ENCODE measurements around the gene TAS1R2. TPM values are rescaled to one million over a fixed set of nuclear protein-coding genes. Genes with fewer than 3 reads are reported as not detected.
A peak's percentile ranks its signal among the peaks of the same experiment; 100 is the strongest.

The TAS1R2 gene
- total and polyA plus RNA-seq, 9 of the 15 experiments (the other 6 are each of a cell fraction or from before 2014, with no cell fraction given) = not detected

DNA sequence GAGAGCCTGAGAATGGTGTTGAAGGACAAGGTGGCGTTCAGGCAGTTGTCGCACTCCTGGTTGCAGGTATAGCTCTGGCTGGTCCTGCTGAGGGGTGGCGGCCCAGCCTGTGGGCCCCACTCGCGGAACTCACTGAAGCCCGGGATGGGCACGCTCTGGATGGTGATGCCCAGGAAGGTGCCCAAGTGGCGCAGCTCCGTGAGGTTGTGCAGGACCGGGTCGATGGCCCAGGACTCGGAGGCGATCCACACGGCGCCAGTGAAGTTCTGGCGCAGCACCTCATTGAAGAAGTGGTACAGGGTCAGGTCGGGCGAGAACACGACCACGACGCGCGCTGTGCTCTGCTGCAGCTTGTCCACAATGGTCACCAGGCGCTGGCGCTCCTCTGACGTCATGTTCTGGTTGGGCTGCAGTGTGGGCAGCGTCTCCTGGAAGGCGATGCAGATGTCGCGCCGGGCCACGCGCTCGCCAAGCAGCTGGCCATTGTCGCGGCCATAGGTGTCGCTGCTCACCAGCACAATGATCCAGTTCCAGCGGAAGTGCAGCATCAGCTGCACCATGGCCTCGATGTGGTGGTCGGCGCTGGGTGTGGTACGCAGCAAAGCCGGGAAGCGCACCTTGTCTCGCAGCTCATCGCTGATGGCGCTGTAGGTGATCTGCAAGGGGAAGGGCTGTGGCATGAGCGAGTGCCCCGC is 5.0 kb downstream of the TAS1R2 start (continued):
- TF ChIP-seq MIER1 (IDR thresholded peaks at IDR 0.05; ENCODE audit: low read depth) (no peak), ZNF445 (CRISPR knock-in tag; IDR thresholded peaks at IDR 0.05; ENCODE audit: low read depth) (no peak)

DNA sequence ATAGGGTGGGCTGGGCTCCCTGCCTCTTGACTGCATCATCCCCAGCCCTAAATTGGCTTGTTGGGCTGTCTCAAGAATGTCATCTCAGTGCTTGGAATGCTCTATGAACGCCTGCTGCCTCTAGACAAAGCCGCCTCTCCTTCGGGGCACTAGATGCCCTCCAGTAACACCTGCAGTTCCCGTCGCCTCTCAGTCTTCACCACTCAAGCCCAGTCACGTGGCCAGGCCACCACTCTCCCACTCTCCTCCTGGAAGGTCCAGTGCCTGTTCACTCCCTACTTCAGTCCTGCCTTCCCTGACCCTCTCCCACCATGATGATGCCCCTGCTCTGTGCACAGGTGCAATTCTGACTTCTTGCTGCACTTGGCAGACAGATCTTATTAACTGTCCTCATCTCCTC is 7.0 kb downstream of the TAS1R2 start:
- CTCF ChIA-PET (ENCODE audit: low intra/inter-chr PET ratio) = no interaction called here
- Histone ChIP-seq H3K9me1 (ENCODE audit: control insufficient read depth, insufficient read depth, low read length) (no peaks in the 10 kb centered on the region), H3K27ac (ENCODE audit: extremely low read depth, low read depth, low read length) (no peak overlapping the region), H3K4me2 (ENCODE audit: insufficient read depth, low read length) (no peak overlapping the region), H3K79me2 (ENCODE audit: control insufficient read depth, insufficient read depth, low read length) (no peaks in the 10 kb centered on the region), H3K4me3 (no peak overlapping the region), H4K20me1 (replicated peaks; ENCODE audit: control insufficient read depth, insufficient read depth, low read length) (no peaks in the 10 kb centered on the region; the same call in none of the 2 replicates), H3K27me3 (ENCODE audit: control insufficient read depth in 2 of 2, insufficient read depth in 2 of 2, low read length in 2 of 2) (peaks cover 20 to 49% of the 10 kb centered on the region in 2 experiments; a peak in 4 of 5 replicates), H2AFZ (ENCODE audit: low read depth, low read length) (no peak overlapping the region), H3K4me1 (replicated peaks in 1 of 2; ENCODE audit: control insufficient read depth in 2 of 2, insufficient read depth in 2 of 2, low read length in 2 of 2) (peaks cover 2 to 10% of the 10 kb centered on the region in 2 experiments; a peak in 2 of 5 replicates), H3K9ac (ENCODE audit: insufficient read depth in 1 of 2, low read depth in 2 of 2, low read length in 2 of 2) (no peak overlapping the region), H3K36me3 (ENCODE audit: control insufficient read depth, insufficient read depth, low read length) (no peaks in the 10 kb centered on the region), H3K9me3 (replicated peaks; ENCODE audit: control insufficient read depth, insufficient read depth, low read depth, low read length) (0 out of 2 replicates have a peak, but pooled peaks cover 1% of the 10 kb centered on the region)
- POLR2A ChIA-PET = interaction anchor here (0.7 kb wide), 1 partner anchor 227 kb away, joined by 3 read pairs; no protein-coding TSS in a partner anchor
- DNase-seq (ENCODE audit: extremely low read depth in 1 of 4, low spot score in 3 of 4) = no peak
- WGBS (ENCODE audit: insufficient coverage, low coverage, missing lambda C conversion rate) = 0% methylated on average over 6 of the region's 6 CpGs
- intact Hi-C loops (cut with micrococcal nuclease) = no loop called here
- ATAC-seq = no peak
- FAIRE-seq = no peak
- TF ChIP-seq, protein P1, sequence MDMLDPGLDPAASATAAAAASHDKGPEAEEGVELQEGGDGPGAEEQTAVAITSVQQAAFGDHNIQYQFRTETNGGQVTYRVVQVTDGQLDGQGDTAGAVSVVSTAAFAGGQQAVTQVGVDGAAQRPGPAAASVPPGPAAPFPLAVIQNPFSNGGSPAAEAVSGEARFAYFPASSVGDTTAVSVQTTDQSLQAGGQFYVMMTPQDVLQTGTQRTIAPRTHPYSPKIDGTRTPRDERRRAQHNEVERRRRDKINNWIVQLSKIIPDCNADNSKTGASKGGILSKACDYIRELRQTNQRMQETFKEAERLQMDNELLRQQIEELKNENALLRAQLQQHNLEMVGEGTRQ (CRISPR knock-in tag; IDR thresholded peaks at IDR 0.05) = peak; percentile 31; the same call in 1 of the 2 replicates
- TF ChIP-seq ZC3H11A (IDR thresholded peaks at IDR 0.05; ENCODE audit: low read depth, low read length) (no peak), CBX3 (IDR thresholded peaks at IDR 0.05; ENCODE audit: borderline replicate concordance in 1 of 2, low read length in 2 of 2) (no peak)
- TF ChIP-seq, protein P2, sequence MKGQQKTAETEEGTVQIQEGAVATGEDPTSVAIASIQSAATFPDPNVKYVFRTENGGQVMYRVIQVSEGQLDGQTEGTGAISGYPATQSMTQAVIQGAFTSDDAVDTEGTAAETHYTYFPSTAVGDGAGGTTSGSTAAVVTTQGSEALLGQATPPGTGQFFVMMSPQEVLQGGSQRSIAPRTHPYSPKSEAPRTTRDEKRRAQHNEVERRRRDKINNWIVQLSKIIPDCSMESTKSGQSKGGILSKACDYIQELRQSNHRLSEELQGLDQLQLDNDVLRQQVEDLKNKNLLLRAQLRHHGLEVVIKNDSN (CRISPR knock-in tag; IDR thresholded peaks at IDR 0.05) = 0 out of 2 replicates have a peak, but pooled peaks have one; percentile 13
- TF ChIP-seq, protein P3, sequence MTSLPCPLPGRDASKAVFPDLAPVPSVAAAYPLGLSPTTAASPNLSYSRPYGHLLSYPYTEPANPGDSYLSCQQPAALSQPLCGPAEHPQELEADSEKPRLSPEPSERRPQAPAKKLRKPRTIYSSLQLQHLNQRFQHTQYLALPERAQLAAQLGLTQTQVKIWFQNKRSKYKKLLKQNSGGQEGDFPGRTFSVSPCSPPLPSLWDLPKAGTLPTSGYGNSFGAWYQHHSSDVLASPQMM (CRISPR knock-in tag; IDR thresholded peaks at IDR 0.05) = no peak
- BruUV-seq (replicated peaks) = no TSS peak
- in situ Hi-C loops (cut with MboI) = no loop called here
